ENCODE measurements around the gene MAGI2. TPM values are rescaled to one million over a fixed set of nuclear protein-coding genes. Genes with fewer than 3 reads are reported as not detected.

MAGI2 gene
- total RNA-seq, 1 experiment from 2014 or later: 14.3 TPM

DNA sequence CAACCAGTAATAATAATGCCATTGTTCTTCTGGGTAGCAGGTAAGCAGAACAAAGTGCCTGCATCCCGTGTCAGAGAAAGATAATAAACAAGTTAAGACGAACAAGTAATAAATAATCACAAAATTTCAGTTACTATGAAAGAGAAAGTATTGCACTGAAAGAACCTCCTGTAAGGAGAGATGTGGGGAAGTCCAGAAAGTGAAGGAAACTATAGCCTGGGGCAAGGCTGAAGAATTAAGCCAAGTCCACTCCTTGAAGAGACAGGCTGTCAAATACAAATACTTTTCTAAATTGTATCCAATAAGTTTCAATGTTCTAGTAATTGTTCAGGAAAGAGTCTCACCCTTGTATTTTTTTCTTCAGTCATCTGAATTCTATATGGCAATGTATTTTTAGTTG lies 611.4 kb downstream of the MAGI2 start:
- H3K56ac ChIP-seq (ENCODE audit: insufficient read length, low read depth, low read length): no peak overlapping the region
- no peak for DNase-seq
- no peak overlapping the region for H2BK5ac ChIP-seq (ENCODE audit: insufficient read length, low read length)
- no peaks in the 10 kb centered on the region; a peak in 2 of 5 replicates for H3K9me3 Mint-ChIP-seq
- H3T11ph ChIP-seq (ENCODE audit: low read length): no peak overlapping the region
- H4K20me1 ChIP-seq (ENCODE audit: control insufficient read depth, insufficient read depth, insufficient read length): no peaks in the 10 kb centered on the region
- H3K4me3 Mint-ChIP-seq: no peak overlapping the region
- no peak overlapping the region for H4K91ac ChIP-seq (ENCODE audit: insufficient read length, low read depth, low read length)
- no peak overlapping the region for H2BK20ac ChIP-seq (ENCODE audit: low read depth, low read length, poor library complexity, severe bottlenecking)
- no peak overlapping the region for H3K4ac ChIP-seq (ENCODE audit: low read depth, low read length)
- H4K8ac ChIP-seq (replicated peaks; ENCODE audit: insufficient read length, low read depth, low read length): no peak overlapping the region
- no peak overlapping the region for H2BK15ac ChIP-seq (ENCODE audit: low read depth, low read length)
- H3K14ac ChIP-seq (ENCODE audit: insufficient read depth, low read length): no peak overlapping the region
- no peaks in the 10 kb centered on the region for H3K79me1 ChIP-seq (ENCODE audit: insufficient read depth, low read depth, low read length, poor library complexity, severe bottlenecking)
- H3K27ac ChIP-seq (ENCODE audit: insufficient read length, low read depth, low read length): no peak overlapping the region
- no peaks in the 10 kb centered on the region for H3K27me3 Mint-ChIP-seq (ENCODE audit: low read depth)
- H4K5ac ChIP-seq (ENCODE audit: insufficient read length, low read depth, low read length): no peak overlapping the region
- H2BK12ac ChIP-seq (ENCODE audit: insufficient read length, low read depth, low read length): no peak overlapping the region
- no peaks in the 10 kb centered on the region for H3K79me2 ChIP-seq (ENCODE audit: insufficient read depth, low read length)
- no peak overlapping the region for H3K4me2 ChIP-seq (ENCODE audit: insufficient read depth, insufficient read length, low read length)
- H3K23ac ChIP-seq (ENCODE audit: insufficient read length, low read depth, low read length): no peak overlapping the region
- no peaks in the 10 kb centered on the region for H3K9me3 ChIP-seq (ENCODE audit: control insufficient read depth, low read depth, low read length)
- H3K23me2 ChIP-seq (ENCODE audit: insufficient read length, low read depth, low read length, poor library complexity, severe bottlenecking): no peaks in the 10 kb centered on the region
- no peaks in the 10 kb centered on the region; a peak in 1 of 7 replicates for H3K36me3 Mint-ChIP-seq (ENCODE audit: insufficient read depth in 1 of 3, low read depth in 3 of 3)
- H3K4me1 ChIP-seq (ENCODE audit: insufficient read depth, low read length): no peaks in the 10 kb centered on the region
- H3K27me3 ChIP-seq (ENCODE audit: insufficient read depth, low read length): no peaks in the 10 kb centered on the region
- peaks cover 0 to 5% of the 10 kb centered on the region in 2 experiments; a peak in 2 of 4 replicates for H3K4me1 Mint-ChIP-seq
- WGBS (ENCODE audit: extremely low coverage, insufficient read length, low lambda C conversion rate): no CpG with 5 or more reads among the region's 2 CpGs
- H3K27ac Mint-ChIP-seq: no peak overlapping the region
- H2AFZ ChIP-seq (ENCODE audit: low read length): no peak overlapping the region
- H3K9ac ChIP-seq (ENCODE audit: extremely low read depth, insufficient read length, low read length): no peak overlapping the region
- H2BK120ac ChIP-seq (ENCODE audit: low read depth, low read length, poor library complexity, severe bottlenecking): no peak overlapping the region
- H2AK5ac ChIP-seq (ENCODE audit: insufficient read length, low read length): no peak overlapping the region
- no peak overlapping the region for H3K18ac ChIP-seq (ENCODE audit: insufficient read length, low read depth, low read length)
- TF ChIP-seq, protein P1, sequence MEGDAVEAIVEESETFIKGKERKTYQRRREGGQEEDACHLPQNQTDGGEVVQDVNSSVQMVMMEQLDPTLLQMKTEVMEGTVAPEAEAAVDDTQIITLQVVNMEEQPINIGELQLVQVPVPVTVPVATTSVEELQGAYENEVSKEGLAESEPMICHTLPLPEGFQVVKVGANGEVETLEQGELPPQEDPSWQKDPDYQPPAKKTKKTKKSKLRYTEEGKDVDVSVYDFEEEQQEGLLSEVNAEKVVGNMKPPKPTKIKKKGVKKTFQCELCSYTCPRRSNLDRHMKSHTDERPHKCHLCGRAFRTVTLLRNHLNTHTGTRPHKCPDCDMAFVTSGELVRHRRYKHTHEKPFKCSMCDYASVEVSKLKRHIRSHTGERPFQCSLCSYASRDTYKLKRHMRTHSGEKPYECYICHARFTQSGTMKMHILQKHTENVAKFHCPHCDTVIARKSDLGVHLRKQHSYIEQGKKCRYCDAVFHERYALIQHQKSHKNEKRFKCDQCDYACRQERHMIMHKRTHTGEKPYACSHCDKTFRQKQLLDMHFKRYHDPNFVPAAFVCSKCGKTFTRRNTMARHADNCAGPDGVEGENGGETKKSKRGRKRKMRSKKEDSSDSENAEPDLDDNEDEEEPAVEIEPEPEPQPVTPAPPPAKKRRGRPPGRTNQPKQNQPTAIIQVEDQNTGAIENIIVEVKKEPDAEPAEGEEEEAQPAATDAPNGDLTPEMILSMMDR (conservative IDR thresholded peaks at IDR 0.05): no peak
